Caco-2 (cell line): Measurements from ENCODE around the gene ADRA2C. TPM values are rescaled to one million over a fixed set of nuclear protein-coding genes. Genes with fewer than 3 reads are reported as not detected.

Experiments
- BruUV-seq: library from RNA; stranded (reverse); fragments of 400-500 nt; replicated peaks from 2 replicates; lab custom pipeline; 2021; lab: Mats Ljungman, UMichigan
- CTCF ChIA-PET: fragments of 300-600 bp; sonication (Branson Sonifier 250); formaldehyde crosslinking; loops from one replicate; lab custom pipeline; 2022; ENCODE audit warnings: antibody characterized with exemption; lab: Charles Lee
- POLR2A ChIA-PET: fragments of 300-600 bp; sonication (Branson Sonifier 250); formaldehyde crosslinking; loops from one replicate; lab custom pipeline; 2022; ENCODE audit warnings: antibody characterized with exemption; lab: Charles Lee
- DNase-seq, 2 experiments: peaks; one replicate each; pipeline versions ENCODE4 v3.0.0 to v3.0.0-alpha.2; 2020 to 2022
- H3K27me3 ChIP-seq: replicated peaks from 2 replicates; pipeline ENCODE4 v1.6.0; 2011; ENCODE audit warnings: low read length; ENCODE audit not compliant: control insufficient read depth, insufficient read depth
- H3K36me3 ChIP-seq: 2 replicates; pipeline ENCODE4 v1.5.1; 2011; ENCODE audit warnings: low read length; ENCODE audit not compliant: control insufficient read depth, insufficient read depth
- H3K4me1 ChIP-seq: fragments of 250-450 bp; sonication (Bioruptor Pico); 2 replicates; pipeline ENCODE4 v1.5.1; 2020; ENCODE audit warnings: mild to moderate bottlenecking
- H3K4me3 ChIP-seq: 2 replicates; pipeline ENCODE4 v1.5.1; 2011; ENCODE audit warnings: low read depth, mild to moderate bottlenecking, control low read depth, low read length
- H3K9me3 ChIP-seq: fragments of 250-450 bp; sonication (Bioruptor Pico); 2 replicates; pipeline ENCODE4 v1.5.1; 2020; ENCODE audit warnings: mild to moderate bottlenecking, moderate library complexity
- H3K27ac Mint-ChIP-seq: one replicate; pipeline ENCODE4 v1.8.0; 2022; ENCODE audit warnings: mixed read lengths; ENCODE audit not compliant: unreplicated experiment
- H3K27me3 Mint-ChIP-seq: one replicate; pipeline ENCODE4 v1.8.0; 2022; ENCODE audit warnings: mixed read lengths; ENCODE audit not compliant: insufficient read depth, unreplicated experiment
- H3K36me3 Mint-ChIP-seq: one replicate; pipeline ENCODE4 v1.8.0; 2022; ENCODE audit warnings: mild to moderate bottlenecking, mixed read lengths; ENCODE audit not compliant: insufficient read depth, unreplicated experiment
- H3K4me1 Mint-ChIP-seq: one replicate; pipeline ENCODE4 v1.8.0; 2022; ENCODE audit warnings: low read depth, mixed read lengths; ENCODE audit not compliant: unreplicated experiment
- H3K4me3 Mint-ChIP-seq: one replicate; pipeline ENCODE4 v1.8.0; 2022; ENCODE audit warnings: mild to moderate bottlenecking, moderate library complexity, mixed read lengths; ENCODE audit not compliant: unreplicated experiment
- H3K9me3 Mint-ChIP-seq: one replicate; pipeline ENCODE4 v1.8.0; 2022; ENCODE audit warnings: mixed read lengths; ENCODE audit not compliant: unreplicated experiment
- intact Hi-C: fragments of 100-400 bp; cut with micrococcal nuclease; formaldehyde crosslinking; loops from one replicate; pipeline ENCODE4 v1.10.0; 2022; ENCODE audit not compliant: unreplicated experiment
- total RNA-seq: library from RNA; stranded (reverse); gene quantifications from 2 replicates; pipeline ENCODE4 v1.2.3, GENCODE V29; 2022
- TF ChIP-seq, protein P1 (sequence below), 2 experiments: fragments of 200-600 bp in 1 of 2; IDR thresholded peaks; 1 replicate in 1 of 2; 2 replicates in 1 of 2; pipeline versions ENCODE4 v1.5.1 to v1.8.0; 2011 to 2022; ENCODE audit warnings: antibody characterized with exemption in 1 of 2, control low read depth in 1 of 2, inconsistent platforms in 1 of 2, low read depth in 1 of 2, low read length in 1 of 2, mild to moderate bottlenecking in 1 of 2, moderate library complexity in 1 of 2; ENCODE audit not compliant: insufficient read depth in 1 of 2, severe bottlenecking in 1 of 2, unreplicated experiment in 1 of 2

ADRA2C gene
- total RNA-seq, 1 experiment from 2014 or later = 11.7 TPM

DNA sequence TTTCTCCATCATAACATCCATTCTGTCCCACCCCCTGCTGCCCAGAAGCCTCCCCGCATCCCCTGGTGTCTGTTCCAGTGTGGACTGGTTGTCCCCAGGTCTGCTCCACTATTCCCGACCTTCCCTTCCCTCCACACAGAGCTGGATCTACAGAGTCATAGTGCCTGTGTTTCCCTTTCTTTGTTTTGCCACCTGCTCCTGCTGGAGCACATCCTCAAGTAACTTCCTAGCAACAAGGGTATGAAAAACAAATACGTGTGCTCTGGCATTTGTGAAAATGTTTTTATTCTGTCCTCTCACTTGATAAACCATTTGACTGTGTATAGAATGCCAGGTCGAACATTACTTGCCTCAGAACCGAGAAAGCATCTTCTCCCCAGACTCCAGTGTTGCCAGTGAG is 29.9 kb upstream of the ADRA2C start:
- H3K9me3 Mint-ChIP-seq = no peaks in the 10 kb centered on the region
- H3K27ac Mint-ChIP-seq = no peak overlapping the region
- no peak for DNase-seq
- H3K36me3 Mint-ChIP-seq = no peaks in the 10 kb centered on the region
- H3K9me3 ChIP-seq = no peaks in the 10 kb centered on the region
- H3K4me1 ChIP-seq = no peaks in the 10 kb centered on the region
- intact Hi-C loops = no loop called here
- H3K27me3 Mint-ChIP-seq = peaks cover 4% of the 10 kb centered on the region
- ChIA-PET CTCF (no interaction called here), POLR2A (no interaction called here)
- no peaks in the 10 kb centered on the region for H3K36me3 ChIP-seq
- no peaks in the 10 kb centered on the region for H3K27me3 ChIP-seq
- H3K4me1 Mint-ChIP-seq = no peaks in the 10 kb centered on the region
- H3K4me3 ChIP-seq = no peak overlapping the region
- no peak overlapping the region for H3K4me3 Mint-ChIP-seq
- TF ChIP-seq, protein P1, sequence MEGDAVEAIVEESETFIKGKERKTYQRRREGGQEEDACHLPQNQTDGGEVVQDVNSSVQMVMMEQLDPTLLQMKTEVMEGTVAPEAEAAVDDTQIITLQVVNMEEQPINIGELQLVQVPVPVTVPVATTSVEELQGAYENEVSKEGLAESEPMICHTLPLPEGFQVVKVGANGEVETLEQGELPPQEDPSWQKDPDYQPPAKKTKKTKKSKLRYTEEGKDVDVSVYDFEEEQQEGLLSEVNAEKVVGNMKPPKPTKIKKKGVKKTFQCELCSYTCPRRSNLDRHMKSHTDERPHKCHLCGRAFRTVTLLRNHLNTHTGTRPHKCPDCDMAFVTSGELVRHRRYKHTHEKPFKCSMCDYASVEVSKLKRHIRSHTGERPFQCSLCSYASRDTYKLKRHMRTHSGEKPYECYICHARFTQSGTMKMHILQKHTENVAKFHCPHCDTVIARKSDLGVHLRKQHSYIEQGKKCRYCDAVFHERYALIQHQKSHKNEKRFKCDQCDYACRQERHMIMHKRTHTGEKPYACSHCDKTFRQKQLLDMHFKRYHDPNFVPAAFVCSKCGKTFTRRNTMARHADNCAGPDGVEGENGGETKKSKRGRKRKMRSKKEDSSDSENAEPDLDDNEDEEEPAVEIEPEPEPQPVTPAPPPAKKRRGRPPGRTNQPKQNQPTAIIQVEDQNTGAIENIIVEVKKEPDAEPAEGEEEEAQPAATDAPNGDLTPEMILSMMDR (IDR thresholded peaks at IDR 0.05; ENCODE audit: insufficient read depth in 1 of 2, low read depth in 1 of 2, low read length in 1 of 2, severe bottlenecking in 1 of 2, unreplicated experiment in 1 of 2) = no peak
- BruUV-seq = no TSS peak

GRCh38 chr4:3736806-3737205 is 29.4 kb upstream of the ADRA2C start:
- H3K36me3 Mint-ChIP-seq = no peaks in the 10 kb centered on the region
- H3K27me3 Mint-ChIP-seq = peaks cover 4% of the 10 kb centered on the region
- no peak overlapping the region for H3K4me3 Mint-ChIP-seq
- H3K9me3 ChIP-seq = no peaks in the 10 kb centered on the region
- no peaks in the 10 kb centered on the region for H3K36me3 ChIP-seq
- no peak overlapping the region for H3K27ac Mint-ChIP-seq
- H3K27me3 ChIP-seq = no peaks in the 10 kb centered on the region
- ChIA-PET CTCF (no interaction called here), POLR2A (no interaction called here)
- no TSS peak for BruUV-seq
- TF ChIP-seq, protein P1 (IDR thresholded peaks at IDR 0.05; ENCODE audit: insufficient read depth in 1 of 2, low read depth in 1 of 2, low read length in 1 of 2, severe bottlenecking in 1 of 2, unreplicated experiment in 1 of 2) = no peak
- no peaks in the 10 kb centered on the region for H3K9me3 Mint-ChIP-seq
- H3K4me1 ChIP-seq = no peaks in the 10 kb centered on the region
- H3K4me3 ChIP-seq = no peak overlapping the region
- H3K4me1 Mint-ChIP-seq = no peaks in the 10 kb centered on the region
- no peak for DNase-seq
- intact Hi-C loops = no loop called here

GRCh38 chr4:3739577-3739976 is 26.6 kb upstream of the ADRA2C start:
- Histone ChIP-seq H3K4me1 (no peaks in the 10 kb centered on the region), H3K36me3 (no peaks in the 10 kb centered on the region), H3K4me3 (no peak overlapping the region), H3K9me3 (peaks cover 10% of the 10 kb centered on the region; the same call in 1 of the 2 replicates), H3K27me3 (no peaks in the 10 kb centered on the region)
- BruUV-seq = no TSS peak
- ChIA-PET CTCF (no interaction called here), POLR2A (no interaction called here)
- Mint-ChIP-seq H3K27me3 (peaks cover 10% of the 10 kb centered on the region), H3K27ac (no peak overlapping the region), H3K36me3 (no peaks in the 10 kb centered on the region), H3K4me1 (no peaks in the 10 kb centered on the region), H3K9me3 (no peaks in the 10 kb centered on the region), H3K4me3 (no peak overlapping the region)
- TF ChIP-seq, protein P1 (IDR thresholded peaks at IDR 0.05; ENCODE audit: insufficient read depth in 1 of 2, low read depth in 1 of 2, low read length in 1 of 2, severe bottlenecking in 1 of 2, unreplicated experiment in 1 of 2) = no peak
- no peak for DNase-seq
- intact Hi-C loops = no loop called here
